GM19240 (cell line): ENCODE data around the gene USP38.
"Not testable (repeated sequence)": the region's sequence is repeated elsewhere in the genome, so short reads cannot be mapped to it uniquely, and the experiment has no call there.

Experiments
- DNase-seq: peaks from one replicate; pipeline ENCODE4 v3.0.0; 2011; ENCODE audit warnings: low spot score; ENCODE audit not compliant: insufficient read length

Gene USP38

GRCh38 chr4:143257356-143257755 lies 72.6 kb downstream of the USP38 start:
- DNase-seq: no peak

DNA sequence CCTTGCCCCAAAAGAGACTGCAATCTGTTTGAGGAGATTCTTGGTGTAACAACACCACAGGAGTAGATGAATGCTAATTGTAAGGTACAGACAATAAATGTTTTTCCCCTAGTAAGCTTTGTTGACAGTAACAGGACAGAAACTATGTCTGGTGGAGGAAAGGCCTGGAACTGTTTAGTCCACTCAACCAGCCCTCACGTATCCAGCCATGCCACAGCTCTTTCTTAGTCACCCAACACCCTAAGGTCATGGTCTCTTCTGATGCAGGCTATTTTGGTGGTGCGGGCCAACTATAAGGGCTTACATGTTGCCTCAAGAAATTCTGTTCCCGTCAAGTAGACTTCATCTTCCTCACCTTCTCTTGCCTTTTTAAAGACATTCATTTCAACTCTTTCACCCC lies 76.0 kb downstream of the USP38 start:
- no peak for DNase-seq

GRCh38 chr4:143262838-143263237 lies 78.1 kb downstream of the USP38 start:
- no peak for DNase-seq

GRCh38 chr4:143267690-143268089 lies 83.0 kb downstream of the USP38 start:
- DNase-seq: not testable (repeated sequence)

GRCh38 chr4:143270256-143270838 lies 85.6 kb downstream of the USP38 start:
- DNase-seq: no peak
